HCT116 (cell line): ENCODE data around the gene ATP2B3. TPM values are rescaled to one million over a fixed set of nuclear protein-coding genes. Genes with fewer than 3 reads are reported as not detected.

ENCODE experiments used
- ATAC-seq: fragments of 200-7000 bp; cut with Tn5 transposase; 2 replicates; pipeline ENCODE4 v1.9.1; 2020; ENCODE audit warnings: mild to moderate bottlenecking, moderate library complexity
- BruUV-seq: library from RNA; stranded (reverse); fragments of 400-500 nt; replicated peaks from 2 replicates; lab custom pipeline; 2021; lab: Mats Ljungman, UMichigan
- CTCF ChIA-PET: fragments of 300-600 bp; sonication (Branson Sonifier 250); formaldehyde crosslinking; loops from one replicate; lab custom pipeline; 2021; ENCODE audit warnings: antibody characterized with exemption; lab: Charles Lee
- POLR2A ChIA-PET: fragments of 300-600, 350-600 bp; sonication (Branson Sonifier 250); formaldehyde crosslinking; loops from one replicate; lab custom pipeline; 2021; ENCODE audit warnings: antibody characterized with exemption; lab: Charles Lee
- RAD21 ChIA-PET, 2 experiments: fragments of 300-600 bp; sonication (Branson Sonifier 250); formaldehyde crosslinking; loops; one replicate each; lab custom pipeline; 2023; ENCODE audit warnings: low total read pairs in 2 of 2; ENCODE audit not compliant: uncharacterized antibody in 2 of 2, unreplicated experiment in 2 of 2, low non-redundant PET in 1 of 2; lab: Charles Lee
- DNase-seq: peaks from one replicate; pipeline ENCODE4 v3.0.0-alpha.2; 2010; ENCODE audit warnings: low read depth, low spot score
- H2AFZ ChIP-seq: fragments of 200-600 bp; shearing (Covaris generic), sonication (generic); 2 replicates; pipeline ENCODE4 v1.6.1; 2017; ENCODE audit warnings: low read depth, mixed run types, mixed read lengths, antibody characterized with exemption, low read length; ENCODE audit not compliant: poor library complexity, severe bottlenecking
- H3K27ac ChIP-seq: 2 replicates; pipeline ENCODE4 v1.5.1; 2012; ENCODE audit warnings: low read depth, low read length
- H3K27me3 ChIP-seq: fragments of 200-600 bp; sonication (generic); 2 replicates; pipeline ENCODE4 v1.6.1; 2016; ENCODE audit warnings: mixed run types, low read length, mixed read lengths; ENCODE audit not compliant: insufficient read depth
- H3K36me3 ChIP-seq, 2 experiments: fragments of 200-500 bp in 1 of 2; fragments of 200-600 bp in 1 of 2; sonication (Bioruptor generic) in 1 of 2; sonication (generic) in 1 of 2; 2 replicates each; pipeline versions ENCODE4 v1.5.1 to v1.6.1; 2014 to 2016; ENCODE audit warnings: low read length in 2 of 2, inconsistent platforms in 1 of 2, mixed read lengths in 1 of 2, mixed run types in 1 of 2; ENCODE audit not compliant: insufficient read depth in 2 of 2, control insufficient read depth in 1 of 2
- H3K4me1 ChIP-seq, 2 experiments: fragments of 200-600 bp in 1 of 2; sonication (generic) in 1 of 2; 2 replicates each; pipeline versions ENCODE4 v1.5.1 to v1.6.1; 2012 to 2017; ENCODE audit warnings: low read length in 2 of 2, inconsistent platforms in 1 of 2, mild to moderate bottlenecking in 1 of 2, mixed read lengths in 1 of 2, mixed run types in 1 of 2, moderate library complexity in 1 of 2; ENCODE audit not compliant: insufficient read depth in 2 of 2, control insufficient read depth in 1 of 2
- H3K4me2 ChIP-seq: fragments of 200-600 bp; sonication (generic); 2 replicates; pipeline ENCODE4 v1.6.1; 2017; ENCODE audit warnings: mixed run types, low read length, mixed read lengths
- H3K4me3 ChIP-seq, 2 experiments: fragments of 200-600 bp in 1 of 2; sonication (generic) in 1 of 2; replicated peaks in 1 of 2; 2 replicates each; pipeline ENCODE4 v1.5.1; 2011 to 2016; ENCODE audit warnings: low read length in 2 of 2, control low read depth in 1 of 2, low read depth in 1 of 2, mild to moderate bottlenecking in 1 of 2, mixed read lengths in 1 of 2, mixed run types in 1 of 2
- H3K79me2 ChIP-seq: fragments of 200-600 bp; sonication (generic); 2 replicates; pipeline ENCODE4 v1.6.1; 2017; ENCODE audit warnings: mild to moderate bottlenecking, mixed run types, low read length, moderate library complexity, mixed read lengths; ENCODE audit not compliant: insufficient read depth
- H3K9ac ChIP-seq: fragments of 200-600 bp; sonication (generic); 2 replicates; pipeline ENCODE4 v1.6.1; 2016; ENCODE audit warnings: low read length, mixed read lengths
- H3K9me2 ChIP-seq: fragments of 200-600 bp; sonication (generic), shearing (Covaris generic); 2 replicates; pipeline ENCODE4 v1.6.1; 2017; ENCODE audit warnings: mixed run types, mild to moderate bottlenecking, moderate library complexity; ENCODE audit not compliant: insufficient read depth
- H3K9me3 ChIP-seq, 2 experiments: fragments of 200-500 bp in 1 of 2; fragments of 200-600 bp in 1 of 2; sonication (Bioruptor generic) in 1 of 2; sonication (generic) in 1 of 2; 2 replicates each; pipeline ENCODE4 v1.6.1; 2014 to 2017; ENCODE audit warnings: low read length in 2 of 2, mixed read lengths in 2 of 2, inconsistent platforms in 1 of 2, low read depth in 1 of 2, mild to moderate bottlenecking in 1 of 2, mixed run types in 1 of 2, moderate library complexity in 1 of 2; ENCODE audit not compliant: control insufficient read depth in 1 of 2, insufficient read depth in 1 of 2
- H4K20me1 ChIP-seq: fragments of 200-600 bp; sonication (generic), shearing (Covaris generic); 2 replicates; pipeline ENCODE4 v1.6.1; 2017; ENCODE audit warnings: mixed run types, mild to moderate bottlenecking, moderate library complexity; ENCODE audit not compliant: insufficient read depth
- ATF3 ChIP-seq: IDR thresholded peaks from 2 replicates; pipeline ENCODE4 v1.6.1; 2012
- CEBPB ChIP-seq: IDR thresholded peaks from 2 replicates; pipeline ENCODE4 v1.6.1; 2012; ENCODE audit warnings: low read depth
- EGR1 ChIP-seq: IDR thresholded peaks from 2 replicates; pipeline ENCODE4 v1.6.1; 2012; ENCODE audit warnings: low read depth
- ELF1 ChIP-seq: IDR thresholded peaks from 2 replicates; pipeline ENCODE4 v1.6.1; 2012; ENCODE audit warnings: low read depth, borderline replicate concordance
- EZH2phosphoT487 ChIP-seq: fragments of 200-600 bp; IDR thresholded peaks from 2 replicates; pipeline ENCODE4 v1.6.1; 2018; ENCODE audit warnings: antibody characterized with exemption, borderline replicate concordance
- FOSL1 ChIP-seq: IDR thresholded peaks from 2 replicates; pipeline ENCODE4 v1.6.1; 2012; ENCODE audit warnings: low read depth
- JUND ChIP-seq: IDR thresholded peaks from 2 replicates; pipeline ENCODE4 v1.6.1; 2012
- POLR2AphosphoS5 ChIP-seq: IDR thresholded peaks from 2 replicates; pipeline ENCODE4 v1.6.1; 2011; ENCODE audit warnings: mild to moderate bottlenecking, low read depth, low read length, moderate library complexity
- REST ChIP-seq: IDR thresholded peaks from 2 replicates; pipeline ENCODE4 v1.6.1; 2012; ENCODE audit warnings: low read depth
- SIN3A ChIP-seq: IDR thresholded peaks from 2 replicates; pipeline ENCODE4 v1.6.1; 2012; ENCODE audit warnings: low read depth
- SP1 ChIP-seq: IDR thresholded peaks from 2 replicates; pipeline ENCODE4 v1.6.1; 2012; ENCODE audit warnings: low read depth
- SRF ChIP-seq: IDR thresholded peaks from 2 replicates; pipeline ENCODE4 v1.6.1; 2012; ENCODE audit warnings: low read depth
- TCF7L2 ChIP-seq: IDR thresholded peaks from 2 replicates; pipeline ENCODE4 v1.7.0; 2011; ENCODE audit warnings: borderline replicate concordance, inconsistent platforms; ENCODE audit not compliant: insufficient read depth, insufficient read length; ENCODE audit errors: extremely low read depth
- YY1 ChIP-seq: IDR thresholded peaks from 2 replicates; pipeline ENCODE4 v1.6.1; 2011; ENCODE audit warnings: low read length, low read depth, moderate library complexity, mild to moderate bottlenecking; ENCODE audit not compliant: insufficient replicate concordance; ENCODE audit errors: extremely low read depth
- ZFX ChIP-seq: fragments of 450-650 bp; IDR thresholded peaks from 2 replicates; pipeline ENCODE4 v1.6.1; 2017
- ZNF274 ChIP-seq: fragments of 200-500 bp; sonication (Bioruptor generic); IDR thresholded peaks from 2 replicates; pipeline ENCODE4 v1.6.1; 2014; ENCODE audit warnings: mild to moderate bottlenecking, low read depth, low read length, inconsistent platforms
- intact Hi-C: fragments of 100-400 bp; cut with micrococcal nuclease; formaldehyde crosslinking; loops from 2 replicates; pipeline ENCODE4 v1.10.0; 2022
- total RNA-seq: library from RNA; stranded (reverse); gene quantifications from one replicate; pipeline ENCODE4 v1.2.1, GENCODE V29; 2021; ENCODE audit not compliant: unreplicated experiment

ATP2B3 gene
- total RNA-seq, 1 experiment from 2014 or later, result not detected

GRCh38 chrX:153519569-153520286 lies 2.3 kb downstream of the ATP2B3 start:
- Histone ChIP-seq H4K20me1 (no peaks in the 10 kb centered on the region), H2AFZ (no peak overlapping the region), H3K9me2 (no peaks in the 10 kb centered on the region), H3K4me3 (no peak overlapping the region), H3K4me1 (no peaks in the 10 kb centered on the region), H3K27ac (no peak overlapping the region), H3K27me3 (no peaks in the 10 kb centered on the region), H3K4me2 (no peak overlapping the region), H3K9me3 (no peaks in the 10 kb centered on the region), H3K9ac (no peak overlapping the region), H3K79me2 (no peaks in the 10 kb centered on the region), H3K36me3 (no peaks in the 10 kb centered on the region)
- ATAC-seq, result no peak
- intact Hi-C loops, result no loop called here
- DNase-seq, result no peak
- RAD21 ChIA-PET, result no interaction called here
- BruUV-seq, result no TSS peak
- POLR2A ChIA-PET, result no interaction called here
- TF ChIP-seq FOSL1, result no peak
- CTCF ChIA-PET, result no interaction called here

GRCh38 chrX:153520287-153520917 lies 3.0 kb downstream of the ATP2B3 start:
- H3K9me2 ChIP-seq, result no peaks in the 10 kb centered on the region
- no peaks in the 10 kb centered on the region for H3K79me2 ChIP-seq
- ATAC-seq (no peak), DNase-seq (no peak)
- no peaks in the 10 kb centered on the region for H3K9me3 ChIP-seq
- H3K27ac ChIP-seq, result no peak overlapping the region
- no peaks in the 10 kb centered on the region for H3K27me3 ChIP-seq
- H3K4me3 ChIP-seq, result no peak overlapping the region
- TF ChIP-seq POLR2AphosphoS5 (no peak), CEBPB (no peak), REST (no peak), FOSL1 (no peak), EZH2phosphoT487 (no peak), ATF3 (no peak), SP1 (no peak), ZFX (no peak), SIN3A (no peak), ELF1 (no peak), EGR1 (no peak), JUND (no peak), ZNF274 (no peak), SRF (no peak), TCF7L2 (no peak), YY1 (no peak)
- RAD21 ChIA-PET, result no interaction called here
- POLR2A ChIA-PET, result no interaction called here
- intact Hi-C loops, result no loop called here
- no peak overlapping the region for H2AFZ ChIP-seq
- CTCF ChIA-PET, result no interaction called here
- no peaks in the 10 kb centered on the region for H3K4me1 ChIP-seq
- H3K9ac ChIP-seq, result no peak overlapping the region
- H4K20me1 ChIP-seq, result no peaks in the 10 kb centered on the region
- BruUV-seq, result no TSS peak
- H3K4me2 ChIP-seq, result no peak overlapping the region
- H3K36me3 ChIP-seq, result no peaks in the 10 kb centered on the region
